ENCODE measurements around the gene TFPI2. TPM values are rescaled to one million over a fixed set of nuclear protein-coding genes. Genes with fewer than 3 reads are reported as not detected.

TFPI2 gene
- total RNA-seq, 1 donor from 2014 or later: not detected

DNA sequence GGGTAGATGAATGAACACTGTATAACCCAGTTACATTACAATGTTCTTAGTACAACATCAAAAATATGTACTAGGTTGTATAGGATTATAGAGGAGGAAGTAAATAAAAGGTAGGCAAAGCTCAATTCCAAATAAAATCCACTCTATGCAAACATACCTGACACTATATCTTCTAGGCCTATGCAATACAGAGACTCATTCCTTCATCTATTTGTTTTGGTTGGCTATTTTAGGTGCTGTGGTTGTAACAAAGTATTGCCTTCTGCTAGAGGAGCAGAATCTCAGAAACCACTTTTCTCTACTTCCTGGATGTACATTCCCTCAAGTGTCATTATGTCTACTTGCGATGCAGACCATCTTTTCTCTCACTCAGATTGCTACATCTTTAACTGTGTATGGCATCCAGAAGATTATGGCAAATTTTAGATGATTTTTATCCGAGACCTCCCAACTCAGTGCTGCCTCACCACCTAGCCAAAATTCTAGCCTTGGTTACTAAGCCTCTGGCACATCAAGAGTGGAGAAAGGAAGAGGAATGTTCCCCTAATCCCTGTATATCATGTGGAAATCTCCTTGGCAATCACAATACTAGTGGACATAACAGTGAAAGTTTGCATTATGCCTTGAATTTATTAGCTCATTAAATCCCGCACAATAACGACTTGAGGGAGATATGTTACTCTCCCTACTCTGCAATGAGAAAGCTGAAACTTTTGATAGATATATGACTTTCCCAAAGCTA lies 5.5 kb upstream of the TFPI2 start:
- H3K4me3 Mint-ChIP-seq: no peak overlapping the region
- peaks cover 15% of the 10 kb centered on the region for H3K27me3 Mint-ChIP-seq (ENCODE audit: insufficient read depth)
- no peak overlapping the region for H3K27ac Mint-ChIP-seq
- H3K4me1 Mint-ChIP-seq (ENCODE audit: low read depth): no peaks in the 10 kb centered on the region
- H3K9me3 Mint-ChIP-seq: no peaks in the 10 kb centered on the region
- intact Hi-C loops (cut with micrococcal nuclease): no loop called here
- DNase-seq (ENCODE audit: low spot score): no peak
- no peaks in the 10 kb centered on the region for H3K36me3 Mint-ChIP-seq (ENCODE audit: low read depth)

GRCh38 chr7:93894966-93895640 lies 4.5 kb upstream of the TFPI2 start:
- Mint-ChIP-seq H3K4me3 (no peak overlapping the region), H3K27ac (no peak overlapping the region), H3K4me1 (ENCODE audit: low read depth) (peaks cover 2% of the 10 kb centered on the region), H3K36me3 (ENCODE audit: low read depth) (no peaks in the 10 kb centered on the region), H3K27me3 (ENCODE audit: insufficient read depth) (peaks cover 22% of the 10 kb centered on the region), H3K9me3 (no peaks in the 10 kb centered on the region)
- intact Hi-C loops (cut with micrococcal nuclease): no loop called here
- DNase-seq (ENCODE audit: low spot score): no peak

DNA sequence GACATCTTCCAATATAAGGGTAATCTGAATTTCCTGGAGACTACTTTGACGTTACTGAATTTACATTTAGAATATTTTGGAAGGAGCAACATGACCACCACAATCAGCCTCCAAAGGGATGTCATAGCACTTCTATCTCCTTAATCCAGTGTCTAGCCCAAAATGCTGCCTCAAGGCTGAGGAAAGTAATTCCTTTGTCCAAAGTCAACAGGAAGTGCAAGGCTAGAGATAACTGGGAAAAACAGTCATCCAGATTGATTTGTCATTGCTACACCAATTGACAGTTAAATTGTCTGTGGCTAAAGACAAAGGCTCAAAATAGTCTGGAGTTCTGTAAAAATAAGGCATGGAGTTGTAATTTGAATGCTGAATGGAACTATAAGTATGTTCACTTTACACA lies 3.9 kb upstream of the TFPI2 start:
- intact Hi-C loops (cut with micrococcal nuclease): no loop called here
- H3K36me3 Mint-ChIP-seq (ENCODE audit: low read depth): no peaks in the 10 kb centered on the region
- DNase-seq (ENCODE audit: low spot score): no peak
- no peak overlapping the region for H3K4me3 Mint-ChIP-seq
- no peak overlapping the region for H3K27ac Mint-ChIP-seq
- no peaks in the 10 kb centered on the region for H3K9me3 Mint-ChIP-seq
- peaks cover 29% of the 10 kb centered on the region for H3K27me3 Mint-ChIP-seq (ENCODE audit: insufficient read depth)
- H3K4me1 Mint-ChIP-seq (ENCODE audit: low read depth): peaks cover 7% of the 10 kb centered on the region

- peaks cover 7% of the 10 kb centered on the region for H3K4me1 Mint-ChIP-seq (ENCODE audit: low read depth)
- H3K27ac Mint-ChIP-seq: no peak overlapping the region
- no peak for DNase-seq (ENCODE audit: low spot score)
- H3K9me3 Mint-ChIP-seq: no peaks in the 10 kb centered on the region
- no peaks in the 10 kb centered on the region for H3K36me3 Mint-ChIP-seq (ENCODE audit: low read depth)
- intact Hi-C loops (cut with micrococcal nuclease): no loop called here
- peaks cover 32% of the 10 kb centered on the region for H3K27me3 Mint-ChIP-seq (ENCODE audit: insufficient read depth)
- peak overlapping the region; percentile 52 for H3K4me3 Mint-ChIP-seq
Observed at GRCh38 chr7:93890041-93890463, 501 bp downstream of the TFPI2 start.

- peaks cover 7% of the 10 kb centered on the region for H3K4me1 Mint-ChIP-seq (ENCODE audit: low read depth)
- H3K36me3 Mint-ChIP-seq (ENCODE audit: low read depth): no peaks in the 10 kb centered on the region
- H3K27ac Mint-ChIP-seq: no peak overlapping the region
- intact Hi-C loops (cut with micrococcal nuclease): no loop called here
- no peaks in the 10 kb centered on the region for H3K9me3 Mint-ChIP-seq
- no peak for DNase-seq (ENCODE audit: low spot score)
- no peak overlapping the region for H3K4me3 Mint-ChIP-seq
- H3K27me3 Mint-ChIP-seq (ENCODE audit: insufficient read depth): peaks cover 32% of the 10 kb centered on the region
Observed at GRCh38 chr7:93889261-93889660, 1.3 kb downstream of the TFPI2 start.

DNA sequence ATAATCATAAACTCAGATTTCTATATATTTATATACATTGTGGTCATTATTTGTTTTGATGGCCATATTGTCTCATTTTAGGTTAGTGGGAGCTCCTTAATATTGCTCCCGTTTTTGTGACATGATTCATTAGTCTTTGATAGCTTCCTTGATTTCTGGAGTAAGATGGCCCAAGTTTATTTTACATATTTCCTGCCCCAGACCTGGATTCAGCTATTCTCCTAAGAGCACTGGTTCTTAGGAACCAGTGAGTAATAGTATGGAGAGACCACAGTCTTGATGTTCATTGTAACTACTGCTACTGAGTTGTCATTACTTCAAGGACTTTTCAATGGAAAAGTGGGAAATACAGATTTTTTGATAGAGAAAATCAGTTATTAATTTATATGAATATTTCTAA lies 6.0 kb downstream of the TFPI2 start:
- Mint-ChIP-seq H3K36me3 (ENCODE audit: low read depth) (no peaks in the 10 kb centered on the region), H3K27ac (no peak overlapping the region), H3K4me3 (no peak overlapping the region), H3K27me3 (ENCODE audit: insufficient read depth) (peaks cover 12% of the 10 kb centered on the region), H3K9me3 (no peaks in the 10 kb centered on the region), H3K4me1 (ENCODE audit: low read depth) (no peaks in the 10 kb centered on the region)
- DNase-seq (ENCODE audit: low spot score): no peak
- intact Hi-C loops (cut with micrococcal nuclease): no loop called here

DNA sequence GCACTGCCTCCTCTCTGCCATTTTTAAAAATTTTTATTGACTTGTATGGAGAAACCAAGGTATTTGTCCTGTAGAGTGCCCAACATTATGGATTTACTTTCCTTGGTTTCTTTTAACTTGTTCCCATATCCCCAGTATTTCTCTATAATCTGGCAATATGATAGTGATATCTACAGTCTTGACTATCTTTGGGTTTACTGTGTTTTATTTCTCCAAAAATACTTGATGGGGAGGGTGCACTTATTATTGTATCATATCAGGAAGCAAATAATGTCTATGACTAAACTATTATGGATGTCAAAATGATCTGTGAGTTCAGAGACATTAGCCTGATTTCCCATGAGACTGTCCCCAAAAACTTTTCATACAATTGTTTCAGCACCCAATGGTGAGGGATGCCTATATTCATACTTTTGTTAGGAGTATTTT lies 6.6 kb downstream of the TFPI2 start:
- H3K27me3 Mint-ChIP-seq (ENCODE audit: insufficient read depth): peaks cover 10% of the 10 kb centered on the region
- no peaks in the 10 kb centered on the region for H3K9me3 Mint-ChIP-seq
- intact Hi-C loops (cut with micrococcal nuclease): no loop called here
- no peak overlapping the region for H3K27ac Mint-ChIP-seq
- H3K36me3 Mint-ChIP-seq (ENCODE audit: low read depth): no peaks in the 10 kb centered on the region
- DNase-seq (ENCODE audit: low spot score): no peak
- H3K4me3 Mint-ChIP-seq: no peak overlapping the region
- H3K4me1 Mint-ChIP-seq (ENCODE audit: low read depth): no peaks in the 10 kb centered on the region

- H3K27me3 Mint-ChIP-seq (ENCODE audit: insufficient read depth): peaks cover 9% of the 10 kb centered on the region
- DNase-seq (ENCODE audit: low spot score): no peak
- no peaks in the 10 kb centered on the region for H3K9me3 Mint-ChIP-seq
- no peaks in the 10 kb centered on the region for H3K36me3 Mint-ChIP-seq (ENCODE audit: low read depth)
- no peaks in the 10 kb centered on the region for H3K4me1 Mint-ChIP-seq (ENCODE audit: low read depth)
- no peak overlapping the region for H3K4me3 Mint-ChIP-seq
- intact Hi-C loops (cut with micrococcal nuclease): no loop called here
- no peak overlapping the region for H3K27ac Mint-ChIP-seq
Observed at GRCh38 chr7:93883078-93883916, 7.3 kb downstream of the TFPI2 start.

DNA sequence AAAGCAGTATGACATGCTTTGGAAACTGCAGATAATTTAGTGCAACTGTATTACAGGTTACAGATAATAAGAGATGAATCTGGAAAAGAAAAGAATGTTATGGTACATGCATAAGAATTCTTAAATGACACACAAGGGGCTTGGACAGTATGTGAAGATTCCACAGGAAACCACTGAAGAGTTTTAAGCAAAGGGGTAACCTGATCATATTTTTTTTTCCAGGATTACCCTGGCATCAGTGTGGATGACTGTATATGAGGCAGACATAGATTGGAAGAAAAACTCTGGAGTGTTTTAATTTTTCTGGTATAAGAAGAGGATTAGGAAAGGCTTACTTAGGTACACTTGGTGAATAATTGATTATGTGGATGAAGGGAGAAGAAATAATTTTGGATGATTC lies 8.1 kb downstream of the TFPI2 start:
- no peaks in the 10 kb centered on the region for H3K4me1 Mint-ChIP-seq (ENCODE audit: low read depth)
- no peak for DNase-seq (ENCODE audit: low spot score)
- H3K36me3 Mint-ChIP-seq (ENCODE audit: low read depth): no peaks in the 10 kb centered on the region
- intact Hi-C loops (cut with micrococcal nuclease): no loop called here
- no peak overlapping the region for H3K4me3 Mint-ChIP-seq
- no peak overlapping the region for H3K27ac Mint-ChIP-seq
- no peaks in the 10 kb centered on the region for H3K9me3 Mint-ChIP-seq
- H3K27me3 Mint-ChIP-seq (ENCODE audit: insufficient read depth): peaks cover 4% of the 10 kb centered on the region

DNA sequence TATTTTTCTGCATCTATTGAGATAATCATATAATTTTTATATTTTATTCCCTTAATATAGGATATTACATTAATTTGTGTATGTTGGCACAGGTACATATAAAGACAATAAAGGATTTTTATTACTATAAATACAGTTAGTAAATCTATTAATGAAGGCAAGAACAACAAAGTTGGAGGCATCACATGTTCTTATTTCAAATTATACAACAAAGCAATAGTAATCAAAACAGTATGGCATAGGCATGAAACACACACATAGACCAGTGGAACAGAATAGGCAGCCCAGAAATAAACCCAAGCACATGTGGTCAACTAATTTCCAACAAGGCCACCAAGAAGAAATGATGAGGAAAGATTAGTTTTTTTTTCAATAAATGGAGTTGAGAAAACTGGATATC lies 11.2 kb downstream of the TFPI2 start:
- Mint-ChIP-seq H3K4me3 (no peak overlapping the region), H3K27me3 (ENCODE audit: insufficient read depth) (peaks cover 5% of the 10 kb centered on the region), H3K27ac (no peak overlapping the region), H3K9me3 (no peaks in the 10 kb centered on the region), H3K4me1 (ENCODE audit: low read depth) (no peaks in the 10 kb centered on the region), H3K36me3 (ENCODE audit: low read depth) (no peaks in the 10 kb centered on the region)
- no peak for DNase-seq (ENCODE audit: low spot score)
- intact Hi-C loops (cut with micrococcal nuclease): no loop called here

DNA sequence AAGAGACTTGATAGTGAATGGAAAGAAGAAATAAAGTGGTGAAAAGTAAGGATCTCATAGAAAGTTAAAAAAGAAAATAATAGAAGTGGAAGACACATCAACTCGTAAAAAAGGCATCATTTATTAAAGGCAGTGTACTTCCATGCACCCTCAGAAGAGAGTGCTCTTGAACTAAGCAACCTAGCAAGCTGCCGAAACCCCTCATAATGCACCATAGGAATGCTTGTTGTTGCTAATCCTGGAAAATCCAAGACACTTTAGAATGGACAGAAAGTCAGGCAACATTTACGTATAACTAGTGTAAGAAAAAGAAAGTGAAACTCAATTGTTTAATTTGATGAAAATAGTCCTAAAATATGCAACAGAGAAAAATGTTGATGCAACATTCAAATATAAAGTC lies 12.8 kb downstream of the TFPI2 start:
- no peak overlapping the region for H3K27ac Mint-ChIP-seq
- intact Hi-C loops (cut with micrococcal nuclease): no loop called here
- no peak for DNase-seq (ENCODE audit: low spot score)
- peaks cover 5% of the 10 kb centered on the region for H3K27me3 Mint-ChIP-seq (ENCODE audit: insufficient read depth)
- no peaks in the 10 kb centered on the region for H3K4me1 Mint-ChIP-seq (ENCODE audit: low read depth)
- H3K9me3 Mint-ChIP-seq: no peaks in the 10 kb centered on the region
- no peaks in the 10 kb centered on the region for H3K36me3 Mint-ChIP-seq (ENCODE audit: low read depth)
- no peak overlapping the region for H3K4me3 Mint-ChIP-seq

GRCh38 chr7:93873998-93874574 lies 16.5 kb downstream of the TFPI2 start:
- Mint-ChIP-seq H3K4me1 (ENCODE audit: low read depth) (no peaks in the 10 kb centered on the region), H3K36me3 (ENCODE audit: low read depth) (no peaks in the 10 kb centered on the region), H3K9me3 (no peaks in the 10 kb centered on the region), H3K4me3 (no peak overlapping the region), H3K27me3 (ENCODE audit: insufficient read depth) (peaks cover 4% of the 10 kb centered on the region), H3K27ac (no peak overlapping the region)
- intact Hi-C loops (cut with micrococcal nuclease): no loop called here
- no peak for DNase-seq (ENCODE audit: low spot score)

GRCh38 chr7:93866886-93867285 lies 23.7 kb downstream of the TFPI2 start:
- no peaks in the 10 kb centered on the region for H3K9me3 Mint-ChIP-seq
- peaks cover 2% of the 10 kb centered on the region for H3K27me3 Mint-ChIP-seq (ENCODE audit: insufficient read depth)
- no peak overlapping the region for H3K4me3 Mint-ChIP-seq
- H3K27ac Mint-ChIP-seq: no peak overlapping the region
- H3K4me1 Mint-ChIP-seq (ENCODE audit: low read depth): no peaks in the 10 kb centered on the region
- no peak for DNase-seq (ENCODE audit: low spot score)
- intact Hi-C loops (cut with micrococcal nuclease): no loop called here
- no peaks in the 10 kb centered on the region for H3K36me3 Mint-ChIP-seq (ENCODE audit: low read depth)
